Sigmoid colon (tissue), 7 donors: ENCODE measurements around the gene AKAP12. TPM values are rescaled to one million over a fixed set of nuclear protein-coding genes. Genes with fewer than 3 reads are reported as not detected.

Source experiments
- DNase-seq: peaks from one replicate; pipeline ENCODE4 v3.0.0-alpha.2; 2019
- H3K27ac ChIP-seq, 4 donors: fragments of 200-600 bp; sonication (generic); one replicate each; pipeline ENCODE4 v1.5.1; 2016 to 2019; ENCODE audit warnings: mild to moderate bottlenecking in 1 of 4
- H3K27me3 ChIP-seq, 3 donors: fragments of 200-600 bp; sonication (generic); one replicate each; pipeline ENCODE4 v1.5.1; 2019; ENCODE audit warnings: mild to moderate bottlenecking in 1 of 3
- H3K36me3 ChIP-seq, 4 donors: fragments of 200-600 bp; sonication (generic); one replicate each; pipeline ENCODE4 v1.5.1; 2016 to 2019
- H3K4me1 ChIP-seq, 4 donors: fragments of 200-600 bp; sonication (generic); one replicate each; pipeline ENCODE4 v1.5.1; 2017 to 2019
- H3K4me3 ChIP-seq, 4 donors: fragments of 200-600 bp; sonication (generic); one replicate each; pipeline ENCODE4 v1.5.1; 2017 to 2019; ENCODE audit warnings: mild to moderate bottlenecking in 2 of 4, moderate library complexity in 1 of 4
- H3K9me3 ChIP-seq, 4 donors: fragments of 200-600 bp in 3 of 4; sonication (generic) in 3 of 4; one replicate each; pipeline versions ENCODE4 v1.5.1 to v1.6.1; 2013 to 2019
- CTCF ChIP-seq, 4 experiments: fragments of 450-650 bp in 3 of 4; fragments of 200-600 bp in 1 of 4; IDR thresholded peaks; one replicate each; pipeline ENCODE4 v1.5.1; 2016 to 2019; ENCODE audit warnings: antibody characterized with exemption in 4 of 4, mild to moderate bottlenecking in 3 of 4, moderate library complexity in 2 of 4
- EP300 ChIP-seq, 4 donors: sonication (generic); formaldehyde crosslinking; IDR thresholded peaks; one replicate each; pipeline ENCODE4 v1.6.1; 2017; ENCODE audit warnings: antibody characterized with exemption in 4 of 4
- POLR2A ChIP-seq, 2 donors: fragments of 450-650 bp; IDR thresholded peaks; one replicate each; pipeline ENCODE4 v1.6.1; 2016; ENCODE audit warnings: antibody characterized with exemption in 2 of 2, mild to moderate bottlenecking in 2 of 2, moderate library complexity in 2 of 2
- POLR2AphosphoS5 ChIP-seq, 4 donors: sonication (generic); formaldehyde crosslinking; IDR thresholded peaks; one replicate each; pipeline ENCODE4 v1.6.1; 2017; ENCODE audit warnings: antibody characterized with exemption in 4 of 4
- WGBS, 2 donors: extraction: QIAGEN DNeasy Blood & Tissue Kit; methylation state at CpG; one replicate each; pipeline ENCODE4 v1.1.7; 2013; 5-methylcytosine and 5-hydroxymethylcytosine counted together
- intact Hi-C: fragments of 100-400 bp; cut with DNase I; formaldehyde crosslinking; loops from one replicate; pipeline ENCODE4 v1.15.1; 2023
- polyA plus RNA-seq, 3 donors: library from polyadenylated mRNA; stranded (reverse); fragments of 200-250 nt; gene quantifications; one replicate each; pipeline ENCODE4 v1.2.3, GENCODE V29; 2013
- total RNA-seq, 4 donors: library from RNA; depleted of rRNA; stranded (reverse); fragments of >200 nt; gene quantifications; one replicate each; pipeline ENCODE4 v1.1.0, GENCODE V29; 2016
- donor health status: healthy with polysubstance abuse.
- donor health status: Bipolar disorder and iron deficiency.
- donor health status: healthy.

The AKAP12 gene
- total and polyA plus RNA-seq, 7 donors, result 1.2 to 244 (median 133) TPM

- no peaks in the 10 kb centered on the region for H3K27me3 ChIP-seq
- DNase-seq, result no peak
- TF ChIP-seq POLR2AphosphoS5 (IDR thresholded peaks at IDR 0.05) (peak in 2 of 4 donors; percentile 30 to 47), CTCF (IDR thresholded peaks at IDR 0.05) (no peak), POLR2A (IDR thresholded peaks at IDR 0.05) (no peak), EP300 (IDR thresholded peaks at IDR 0.05) (no peak)
- H3K4me1 ChIP-seq, result peaks cover 0 to 62% (median 40%) of the 10 kb centered on the region in 4 donors
- 73 to 76% methylated on average over 4 of the region's 4 CpGs for WGBS, 2 donors
- intact Hi-C loops, result no loop called here
- H3K4me3 ChIP-seq, result no peak overlapping the region
- H3K27ac ChIP-seq, result peak overlapping the region; percentile 12 to 64 (median 50)
- no peaks in the 10 kb centered on the region for H3K36me3 ChIP-seq
- H3K9me3 ChIP-seq, result no peaks in the 10 kb centered on the region
Measured at GRCh38 chr6:151269321-151269995, 29.7 kb downstream of the AKAP12 start.

GRCh38 chr6:151275121-151275520 lies 35.4 kb downstream of the AKAP12 start:
- TF ChIP-seq CTCF (IDR thresholded peaks at IDR 0.05) (no peak), POLR2AphosphoS5 (IDR thresholded peaks at IDR 0.05) (no peak), POLR2A (IDR thresholded peaks at IDR 0.05) (no peak)
- no peaks in the 10 kb centered on the region for H3K27me3 ChIP-seq
- no peak overlapping the region for H3K4me3 ChIP-seq
- peak overlapping the region in 2 of 4 donors; percentile 88 to 96 for H3K27ac ChIP-seq
- intact Hi-C loops, result no loop called here
- 76 to 77% methylated on average over 6 of the region's 6 CpGs for WGBS, 2 donors
- no peaks in the 10 kb centered on the region for H3K36me3 ChIP-seq
- no peak for DNase-seq
- H3K9me3 ChIP-seq, result no peaks in the 10 kb centered on the region
- H3K4me1 ChIP-seq, result peaks cover 0 to 73% (median 50%) of the 10 kb centered on the region in 4 donors

GRCh38 chr6:151275566-151275965 lies 35.8 kb downstream of the AKAP12 start:
- no peaks in the 10 kb centered on the region for H3K27me3 ChIP-seq
- TF ChIP-seq POLR2A (IDR thresholded peaks at IDR 0.05), result no peak
- no peak for TF ChIP-seq CTCF (IDR thresholded peaks at IDR 0.05)
- no peak for TF ChIP-seq POLR2AphosphoS5 (IDR thresholded peaks at IDR 0.05)
- TF ChIP-seq EP300 (IDR thresholded peaks at IDR 0.05), result no peak
- peaks cover 0 to 72% (median 50%) of the 10 kb centered on the region in 4 donors for H3K4me1 ChIP-seq
- DNase-seq, result no peak
- intact Hi-C loops, result no loop called here
- no peak overlapping the region for H3K4me3 ChIP-seq
- peak overlapping the region in 3 of 4 donors; percentile 67 to 96 (median 88) for H3K27ac ChIP-seq
- H3K36me3 ChIP-seq, result no peaks in the 10 kb centered on the region
- 89 to 93% methylated on average over 4 of the region's 4 CpGs for WGBS, 2 donors
- H3K9me3 ChIP-seq, result no peaks in the 10 kb centered on the region

GRCh38 chr6:151276112-151276740 lies 36.5 kb downstream of the AKAP12 start:
- H3K27ac ChIP-seq, result peak overlapping the region; percentile 58 to 96 (median 78)
- no peaks in the 10 kb centered on the region for H3K36me3 ChIP-seq

More at GRCh38 chr6:151276112-151276740, 36.5 kb downstream of the AKAP12 start:
- Histone ChIP-seq H3K4me1 (peaks cover 0 to 72% (median 51%) of the 10 kb centered on the region in 4 donors), H3K27me3 (no peaks in the 10 kb centered on the region), H3K4me3 (no peak overlapping the region), H3K9me3 (no peaks in the 10 kb centered on the region)
- 39 to 51% methylated on average over 4 of the region's 4 CpGs for WGBS, 2 donors
- TF ChIP-seq CTCF (IDR thresholded peaks at IDR 0.05), result no peak
- TF ChIP-seq POLR2AphosphoS5 (IDR thresholded peaks at IDR 0.05), result peak in 1 of 4 donors; percentile 30
- TF ChIP-seq EP300 (IDR thresholded peaks at IDR 0.05), result no peak
- TF ChIP-seq POLR2A (IDR thresholded peaks at IDR 0.05), result no peak
- DNase-seq, result peak; percentile 78
- intact Hi-C loops, result no loop called here
